IMR-90 (cell line): Measurements from ENCODE around the gene SPAG16. TPM values are rescaled to one million over a fixed set of nuclear protein-coding genes. Genes with fewer than 3 reads are reported as not detected.

ENCODE experiments used
- ATAC-seq: fragments of 200-7000 bp; cut with Tn5 transposase; 2 replicates; pipeline ENCODE4 v1.9.1; 2020; ENCODE audit warnings: low read depth, mild to moderate bottlenecking, moderate library complexity
- BruUV-seq: library from RNA; stranded (reverse); fragments of 400-500 nt; replicated peaks from 2 replicates; lab custom pipeline; 2021; lab: Mats Ljungman, UMichigan
- CTCF ChIA-PET: fragments of 300-600 bp; formaldehyde crosslinking; extraction: SDS; loops from one replicate; lab custom pipeline; 2021; ENCODE audit warnings: antibody characterized with exemption; lab: Yijun Ruan, JAX
- POLR2A ChIA-PET: fragments of 300-600 bp; sonication (Branson Sonifier 250); formaldehyde crosslinking; loops from one replicate; lab custom pipeline; 2022; ENCODE audit warnings: antibody characterized with exemption; ENCODE audit not compliant: unreplicated experiment; lab: Charles Lee
- DNase-seq: peaks from one replicate; pipeline ENCODE4 v3.0.0; 2013
- H2AFZ ChIP-seq: replicated peaks from 2 replicates; pipeline ENCODE3; 2013; ENCODE audit warnings: low read length, mild to moderate bottlenecking; ENCODE audit not compliant: poor library complexity
- H2AK5ac ChIP-seq: 2 replicates; pipeline ENCODE4 v1.6.1; 2013; ENCODE audit warnings: low read depth, low read length, inconsistent platforms
- H2AK9ac ChIP-seq: replicated peaks from 2 replicates; pipeline ENCODE3; 2013; ENCODE audit warnings: mild to moderate bottlenecking, low read depth, low read length, moderate library complexity; ENCODE audit not compliant: poor library complexity
- H2BK120ac ChIP-seq: 2 replicates; pipeline ENCODE4 v1.6.1; 2013; ENCODE audit warnings: low read depth, low read length, inconsistent platforms
- H2BK15ac ChIP-seq: 3 replicates; pipeline ENCODE4 v1.6.1; 2013; ENCODE audit warnings: low read depth, low read length, inconsistent platforms
- H2BK20ac ChIP-seq: 2 replicates; pipeline ENCODE4 v1.6.1; 2013; ENCODE audit warnings: low read depth, mild to moderate bottlenecking, inconsistent platforms, low read length, moderate library complexity
- H2BK5ac ChIP-seq: 2 replicates; pipeline ENCODE4 v1.6.1; 2013; ENCODE audit warnings: mild to moderate bottlenecking, low read depth, low read length, inconsistent platforms; ENCODE audit not compliant: poor library complexity, severe bottlenecking
- H3K14ac ChIP-seq: replicated peaks from 2 replicates; pipeline ENCODE4 v1.6.1; 2013; ENCODE audit warnings: low read depth, low read length, inconsistent platforms
- H3K18ac ChIP-seq: 2 replicates; pipeline ENCODE4 v1.6.1; 2013; ENCODE audit warnings: low read depth, low read length, control low read depth
- H3K23ac ChIP-seq: 2 replicates; pipeline ENCODE4 v1.6.1; 2013; ENCODE audit warnings: low read depth, low read length, inconsistent platforms
- H3K27ac ChIP-seq: 2 replicates; pipeline ENCODE4 v1.5.1; 2013; ENCODE audit warnings: mild to moderate bottlenecking, control low read depth, low read length; ENCODE audit not compliant: insufficient read depth
- H3K27me3 ChIP-seq: 2 replicates; pipeline ENCODE4 v1.6.1; 2013; ENCODE audit warnings: low read length; ENCODE audit not compliant: control insufficient read depth, insufficient read depth
- H3K36me3 ChIP-seq: 2 replicates; pipeline ENCODE4 v1.6.1; 2013; ENCODE audit warnings: low read length, mixed read lengths; ENCODE audit not compliant: control insufficient read depth, insufficient read depth
- H3K4ac ChIP-seq: 2 replicates; pipeline ENCODE4 v1.6.1; 2013; ENCODE audit warnings: low read depth, low read length, inconsistent platforms
- H3K4me1 ChIP-seq: 2 replicates; pipeline ENCODE4 v1.6.1; 2013; ENCODE audit warnings: low read length, mixed read lengths; ENCODE audit not compliant: control insufficient read depth, insufficient read depth
- H3K4me2 ChIP-seq: 2 replicates; pipeline ENCODE4 v1.6.1; 2013; ENCODE audit warnings: low read depth, mild to moderate bottlenecking, control low read depth, low read length, moderate library complexity
- H3K4me3 ChIP-seq: 2 replicates; pipeline ENCODE4 v1.5.1; 2013; ENCODE audit warnings: low read depth, mild to moderate bottlenecking, control low read depth, low read length, moderate library complexity; ENCODE audit not compliant: insufficient read depth
- H3K56ac ChIP-seq: 2 replicates; pipeline ENCODE4 v1.6.1; 2013; ENCODE audit warnings: low read length, inconsistent platforms; ENCODE audit not compliant: insufficient read depth; ENCODE audit errors: extremely low read depth
- H3K79me1 ChIP-seq, 2 experiments: 2 replicates each; pipeline ENCODE4 v1.6.1; 2013; ENCODE audit warnings: low read length in 2 of 2, inconsistent platforms in 1 of 2, low read depth in 1 of 2
- H3K9ac ChIP-seq: 2 replicates; pipeline ENCODE4 v1.6.1; 2013; ENCODE audit warnings: low read depth, low read length, control low read depth
- H3K9me1 ChIP-seq: 2 replicates; pipeline ENCODE4 v1.6.1; 2013; ENCODE audit warnings: low read length, inconsistent platforms; ENCODE audit not compliant: insufficient read depth
- H3K9me3 ChIP-seq: 2 replicates; pipeline ENCODE4 v1.6.1; 2013; ENCODE audit warnings: low read length; ENCODE audit not compliant: control insufficient read depth, insufficient read depth
- H4K20me1 ChIP-seq: 2 replicates; pipeline ENCODE4 v1.6.1; 2013; ENCODE audit warnings: low read length, inconsistent platforms; ENCODE audit not compliant: insufficient read depth
- H4K5ac ChIP-seq: 2 replicates; pipeline ENCODE4 v1.6.1; 2013; ENCODE audit warnings: mild to moderate bottlenecking, low read depth, low read length, control low read depth
- H4K8ac ChIP-seq, 2 experiments: 2 replicates each; pipeline ENCODE4 v1.6.1; 2013; ENCODE audit warnings: low read depth in 2 of 2, low read length in 2 of 2, control low read depth in 1 of 2, inconsistent platforms in 1 of 2
- H4K91ac ChIP-seq: 2 replicates; pipeline ENCODE4 v1.6.1; 2013; ENCODE audit warnings: low read depth, low read length, inconsistent platforms; ENCODE audit not compliant: insufficient read depth
- BHLHE40 ChIP-seq: fragments of 150-350 bp; IDR thresholded peaks from 2 replicates; pipeline ENCODE4 v1.6.1; 2016; ENCODE audit warnings: mild to moderate bottlenecking, low read depth, low read length
- CEBPB ChIP-seq: IDR thresholded peaks from 2 replicates; pipeline ENCODE4 v1.6.1; 2012; ENCODE audit warnings: low read depth, low read length, improper control_type of control experiment
- FOS ChIP-seq: fragments of 150-350 bp; IDR thresholded peaks from 2 replicates; pipeline ENCODE4 v1.6.1; 2016; ENCODE audit warnings: low read depth, low read length
- MAFK ChIP-seq: IDR thresholded peaks from 2 replicates; pipeline ENCODE4 v1.6.1; 2012; ENCODE audit warnings: low read depth, low read length, improper control_type of control experiment
- NFE2L2 ChIP-seq: fragments of 150-350 bp; IDR thresholded peaks from 2 replicates; pipeline ENCODE4 v1.6.1; 2016; ENCODE audit warnings: low read depth, mild to moderate bottlenecking, low read length
- dilution Hi-C: fragments of 300-500 bp; cut with HindIII; formaldehyde crosslinking; loops from one replicate; pipeline ENCODE4 v1.14.3; 2018; ENCODE audit warnings: low sequenced_read_pairs; ENCODE audit not compliant: unreplicated experiment
- in situ Hi-C: fragments of 300-500 bp; cut with MboI; formaldehyde crosslinking; loops from 3 replicates; pipeline ENCODE4 v1.14.3; 2019; ENCODE audit warnings: low sequenced_read_pairs, inconsistent platforms, mixed read lengths
- intact Hi-C: fragments of 100-400 bp; cut with micrococcal nuclease; formaldehyde crosslinking; loops from 2 replicates; pipeline ENCODE4 v1.10.0; 2022
- polyA plus RNA-seq, 3 experiments: library from polyadenylated mRNA; depleted of rRNA; stranded (reverse); fragments of >200 nt; gene quantifications; 2 replicates each; pipeline ENCODE4 v1.2.3, GENCODE V29; 2012; ENCODE audit warnings: low replicate concordance in 1 of 3
- total RNA-seq: library from RNA; depleted of rRNA; stranded (reverse); fragments of >200 nt; gene quantifications from 2 replicates; pipeline ENCODE4 v1.2.3, GENCODE V29; 2012

Gene SPAG16
- total and polyA plus RNA-seq, 2 of the 4 experiments (the other 2 are of a cell fraction), result 7.3 to 13.5 TPM

DNA sequence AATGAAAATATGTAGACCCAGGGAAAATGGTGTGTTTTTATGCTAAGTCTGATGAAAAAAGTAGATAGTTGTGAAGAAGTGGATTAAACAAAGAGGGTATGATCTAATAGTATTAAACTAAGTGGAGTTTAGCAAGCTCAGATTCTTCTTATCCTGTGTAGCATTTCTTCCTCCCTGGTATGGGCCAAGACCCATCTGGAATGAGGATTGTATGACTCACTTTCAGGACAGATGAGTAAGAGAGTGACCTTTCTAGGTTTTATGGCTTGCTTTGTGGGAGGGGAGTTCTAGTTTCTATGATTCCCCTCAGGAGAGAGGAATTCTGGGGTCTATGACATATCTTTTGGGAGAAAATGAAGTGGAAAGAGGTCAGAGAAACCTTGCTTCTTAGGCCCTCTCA lies 550.1 kb downstream of the SPAG16 start:
- Histone ChIP-seq H3K4me3 (no peak overlapping the region), H2AK5ac (no peak overlapping the region), H3K36me3 (no peaks in the 10 kb centered on the region), H2BK120ac (no peak overlapping the region), H3K9me1 (no peaks in the 10 kb centered on the region), H2BK20ac (no peak overlapping the region), H3K56ac (no peak overlapping the region; the same call in 1 of the 2 replicates), H4K5ac (0 out of 2 replicates have a peak overlapping the region, but pooled peaks have one; percentile 67), H3K4me2 (peak overlapping the region; percentile 71; the same call in 1 of the 2 replicates), H2AFZ (no peak overlapping the region), H3K9ac (no peak overlapping the region), H3K4ac (no peak overlapping the region), H3K18ac (peak overlapping the region; percentile 64; the same call in 1 of the 2 replicates), H3K14ac (no peak overlapping the region), H4K8ac (peak overlapping the region in 1 of 2 experiments; percentile 78; a peak in 2 of 4 replicates), H3K79me1 (no peaks in the 10 kb centered on the region), H3K27ac (peak overlapping the region; percentile 82; the same call in 1 of the 2 replicates), H4K91ac (no peak overlapping the region), H2BK5ac (peak overlapping the region; percentile 86), H4K20me1 (no peaks in the 10 kb centered on the region), H2BK15ac (no peak overlapping the region), H2AK9ac (no peak overlapping the region), H3K27me3 (no peaks in the 10 kb centered on the region), H3K9me3 (no peaks in the 10 kb centered on the region), H3K23ac (no peak overlapping the region), H3K4me1 (peaks cover 4% of the 10 kb centered on the region)
- no TSS peak for BruUV-seq
- POLR2A ChIA-PET, result no interaction called here
- peak; percentile 94 for ATAC-seq
- TF ChIP-seq BHLHE40, result peak; percentile 22; the same call in 1 of the 2 replicates
- no peak for TF ChIP-seq NFE2L2
- peak; percentile 41; the same call in 1 of the 2 replicates for TF ChIP-seq CEBPB
- TF ChIP-seq FOS, result peak; percentile 85
- TF ChIP-seq MAFK, result no peak
- in situ Hi-C loops (no loop called here), dilution Hi-C loops (no loop called here), intact Hi-C loops (no loop called here)
- peak; percentile 88 for DNase-seq
- CTCF ChIA-PET, result no interaction called here
